ENCODE results near the gene NOC2L.
"Not testable (repeated sequence)": the region's sequence is repeated elsewhere in the genome, so short reads cannot be mapped to it uniquely, and the experiment has no call there.

NOC2L gene

DNA sequence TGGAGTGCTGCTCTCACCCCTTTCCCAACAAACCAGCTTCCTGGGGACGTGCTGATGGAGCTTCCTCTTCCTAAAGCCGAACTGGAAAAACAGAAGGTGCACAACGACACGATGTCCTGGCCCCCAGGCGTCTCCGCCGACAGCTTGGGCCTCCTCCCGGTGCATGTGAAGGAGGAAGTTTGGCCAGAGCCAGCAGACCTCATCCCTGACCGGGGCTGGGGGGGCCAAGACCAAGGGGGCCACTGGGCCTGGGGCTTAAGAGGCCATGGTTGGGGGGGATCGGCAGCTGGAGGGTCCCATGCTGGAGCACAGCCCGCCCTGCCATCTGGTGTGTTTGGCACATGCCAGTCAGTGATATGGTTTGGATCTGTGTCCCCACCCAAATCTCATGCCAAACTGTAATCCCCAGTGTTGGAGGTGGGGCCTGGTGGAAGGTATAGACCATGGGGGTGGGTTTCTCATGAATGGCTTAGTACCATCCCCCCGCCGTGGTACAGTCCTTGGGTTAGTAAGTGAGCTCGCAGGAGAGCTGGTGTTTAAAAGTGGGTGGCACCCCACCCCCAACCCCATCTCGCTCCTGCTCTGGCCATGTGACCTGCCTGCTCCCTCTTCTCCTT, 34.4 kb upstream of the NOC2L start:
- no peak for DNase-seq (ENCODE audit: low spot score)

DNA sequence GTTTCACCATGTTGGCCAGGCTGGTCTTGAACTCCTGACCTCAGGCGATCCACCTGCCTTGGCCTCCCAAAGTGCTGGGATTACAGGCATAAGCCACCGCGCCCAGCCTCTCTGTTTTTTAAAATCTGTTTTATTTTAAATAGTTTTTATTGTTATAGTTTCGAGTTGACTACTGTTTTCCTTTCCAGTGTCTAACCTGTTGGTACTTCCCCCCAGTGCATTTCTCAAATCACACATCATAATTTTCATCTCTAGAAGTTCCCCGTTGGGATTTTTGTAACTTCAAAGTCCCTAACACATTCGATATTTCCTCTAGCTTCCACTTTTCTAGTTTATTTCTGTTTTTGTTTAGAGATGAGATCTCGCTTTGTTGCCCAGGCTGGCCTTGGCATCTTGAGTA, 33.3 kb upstream of the NOC2L start:
- no peak for DNase-seq (ENCODE audit: low spot score)

DNA sequence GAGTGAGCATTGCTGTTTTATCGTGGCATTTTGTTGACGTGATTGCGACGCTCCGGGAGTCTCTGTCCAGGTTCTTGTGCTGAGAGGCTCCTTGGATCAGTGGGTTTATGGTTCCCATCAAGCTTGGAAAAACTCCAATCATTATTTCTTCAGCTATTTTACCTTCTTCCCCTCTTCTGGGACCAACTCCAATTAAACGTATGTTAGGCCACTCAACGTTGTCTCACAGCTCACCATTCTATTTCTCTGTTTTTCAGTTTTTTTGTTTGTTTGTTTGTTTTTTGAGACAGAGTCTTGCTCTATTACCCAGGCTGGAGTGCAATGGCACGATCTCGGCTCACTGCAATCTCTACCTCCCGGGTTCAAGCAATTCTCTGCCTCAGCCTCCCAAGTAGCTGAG, 32.8 kb upstream of the NOC2L start:
- DNase-seq (ENCODE audit: low spot score) = no peak

DNA sequence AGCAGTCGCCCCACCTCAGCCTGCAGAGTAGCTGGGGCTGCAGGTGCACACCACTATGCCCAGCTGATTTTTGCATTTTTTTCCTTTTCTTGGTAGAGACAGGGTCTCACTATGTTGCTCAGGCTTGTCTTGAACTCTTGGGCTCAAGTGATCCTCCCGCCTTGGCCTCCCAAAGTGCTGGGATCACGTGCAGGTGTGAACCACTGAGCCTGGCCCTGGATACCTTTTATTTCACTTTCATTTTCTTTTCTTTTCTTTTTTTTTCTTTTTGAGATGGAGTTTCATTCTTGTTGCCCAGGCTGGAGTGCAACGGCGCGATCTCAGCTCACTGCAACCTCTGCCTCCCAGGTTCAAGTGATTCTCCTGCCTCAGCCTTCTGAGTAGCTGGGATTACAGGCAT, 32.2 kb upstream of the NOC2L start:
- DNase-seq (ENCODE audit: low spot score) = not testable (repeated sequence)

DNA sequence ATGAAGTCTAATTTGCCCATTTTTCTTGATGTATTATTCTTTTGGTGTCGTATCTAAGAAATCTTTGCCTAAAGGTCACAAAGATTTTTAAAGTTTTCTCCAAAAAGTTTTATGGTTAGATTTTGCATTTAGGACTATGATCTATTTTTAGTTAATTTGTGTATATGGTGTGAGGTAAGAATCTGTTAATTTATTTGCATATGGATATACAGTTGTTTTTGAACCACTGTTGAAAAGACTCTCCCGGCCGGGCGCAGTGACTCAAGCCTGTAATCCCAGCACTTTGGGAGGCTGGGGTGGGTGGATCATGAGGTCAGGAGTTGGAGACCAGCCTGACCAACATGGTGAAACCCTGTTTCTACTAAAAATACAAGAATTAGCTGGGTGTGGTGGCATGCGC, 29.0 kb upstream of the NOC2L start:
- DNase-seq (ENCODE audit: low spot score) = not testable (repeated sequence)

DNA sequence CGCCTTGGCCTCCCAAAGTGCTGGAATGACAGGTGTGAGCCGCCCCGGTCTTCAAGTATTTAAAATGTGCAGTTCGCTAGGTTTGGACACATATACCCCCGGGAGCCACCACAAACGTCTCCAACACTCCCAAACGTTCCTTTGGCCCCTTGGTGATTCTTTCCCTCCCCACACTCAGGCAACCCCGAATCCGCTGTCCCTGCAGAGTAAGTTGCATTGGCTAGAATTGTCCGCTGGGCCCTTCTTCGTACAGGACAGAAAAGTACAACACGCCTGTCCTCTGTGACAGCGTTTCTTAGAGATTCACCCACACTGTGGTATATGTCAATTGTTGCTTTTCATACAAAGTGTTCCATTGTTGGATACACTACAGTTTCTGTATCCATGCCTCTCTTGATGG, 26.1 kb upstream of the NOC2L start:
- no peak for DNase-seq (ENCODE audit: low spot score)

DNA sequence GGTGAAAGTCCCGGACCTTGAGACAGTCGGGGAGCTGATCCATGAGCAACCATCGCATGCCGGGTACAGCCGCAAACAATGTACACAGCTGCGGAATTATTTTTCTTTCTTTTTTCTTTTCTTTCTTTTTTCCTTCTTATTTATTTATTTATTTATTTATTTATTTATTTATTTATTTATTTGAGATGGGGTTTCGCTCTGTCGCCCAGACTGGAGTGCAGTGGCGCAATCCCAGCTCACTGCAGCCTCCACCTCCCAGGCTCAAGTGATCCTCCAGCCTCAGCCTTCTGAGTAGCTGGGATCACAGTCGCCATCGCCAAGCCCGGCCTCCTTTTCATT, 25.4 kb upstream of the NOC2L start:
- DNase-seq (ENCODE audit: low spot score) = no peak

DNA sequence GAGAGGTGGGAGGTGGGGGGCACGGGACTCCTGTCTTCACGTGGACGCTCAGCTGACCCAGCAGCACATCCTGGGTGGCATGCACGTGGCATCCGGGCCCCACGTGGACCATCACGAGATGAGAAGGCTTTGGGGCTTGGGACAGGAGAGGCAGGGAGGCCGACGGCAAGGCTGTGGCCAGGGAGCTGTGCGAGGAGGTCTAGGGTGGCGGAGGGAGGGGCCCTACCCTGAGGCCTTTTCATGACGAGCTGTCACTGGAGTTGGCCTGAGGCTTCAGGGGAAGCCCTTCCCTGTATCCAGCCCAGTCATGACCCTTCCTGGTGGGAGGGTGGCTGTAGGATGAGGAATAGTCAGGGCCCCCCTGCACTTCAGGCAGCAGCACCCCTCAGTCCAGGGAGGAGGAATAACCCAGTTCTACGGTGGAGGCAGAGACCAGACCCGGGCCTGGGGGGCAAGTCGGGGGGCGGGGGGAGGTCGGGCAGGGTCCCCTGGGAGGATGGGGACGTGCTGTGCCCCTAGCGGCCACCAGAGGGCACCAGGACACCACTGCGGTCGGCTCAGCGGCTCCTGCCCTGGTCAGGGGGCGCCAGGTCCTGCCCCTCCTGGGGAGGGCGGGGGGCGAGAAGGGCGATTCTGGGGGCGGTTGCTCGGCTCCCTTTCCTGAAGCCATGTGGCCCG, 24.9 kb upstream of the NOC2L start:
- peak; percentile 83 for DNase-seq (ENCODE audit: low spot score)

DNA sequence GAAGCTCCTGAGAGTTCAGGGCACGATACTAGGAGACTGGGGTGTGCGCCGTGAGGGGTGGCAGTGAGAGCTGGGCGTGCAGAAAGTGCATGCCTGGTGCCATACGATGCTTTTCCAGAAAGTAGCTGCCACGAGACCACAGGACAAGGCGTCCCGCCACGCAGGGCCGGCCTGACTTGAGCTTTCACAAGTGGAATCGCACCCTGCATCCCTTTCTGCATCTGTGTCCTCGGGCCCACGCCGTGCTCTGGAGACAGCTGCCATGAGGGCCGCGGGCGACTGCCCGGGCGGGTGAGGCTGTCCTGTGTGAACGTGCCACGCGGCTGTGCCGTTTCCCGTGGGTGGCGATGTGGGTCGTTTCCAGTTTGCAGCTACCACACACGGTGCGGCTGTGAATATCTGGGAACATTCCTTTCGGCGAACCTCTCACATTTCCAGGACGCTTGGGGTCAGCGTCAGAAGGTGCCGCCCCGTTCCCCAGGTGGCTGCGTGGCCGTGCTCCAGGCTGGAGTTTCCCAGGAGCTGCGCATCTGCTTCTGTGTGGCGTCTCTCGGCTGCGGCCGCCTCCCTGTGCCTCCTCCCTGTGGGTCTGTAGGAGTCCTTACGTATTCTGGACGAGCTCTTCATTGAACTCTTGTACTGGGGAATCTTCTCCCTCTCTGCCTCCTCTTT, 23.8 kb upstream of the NOC2L start:
- DNase-seq (ENCODE audit: low spot score) = no peak

DNA sequence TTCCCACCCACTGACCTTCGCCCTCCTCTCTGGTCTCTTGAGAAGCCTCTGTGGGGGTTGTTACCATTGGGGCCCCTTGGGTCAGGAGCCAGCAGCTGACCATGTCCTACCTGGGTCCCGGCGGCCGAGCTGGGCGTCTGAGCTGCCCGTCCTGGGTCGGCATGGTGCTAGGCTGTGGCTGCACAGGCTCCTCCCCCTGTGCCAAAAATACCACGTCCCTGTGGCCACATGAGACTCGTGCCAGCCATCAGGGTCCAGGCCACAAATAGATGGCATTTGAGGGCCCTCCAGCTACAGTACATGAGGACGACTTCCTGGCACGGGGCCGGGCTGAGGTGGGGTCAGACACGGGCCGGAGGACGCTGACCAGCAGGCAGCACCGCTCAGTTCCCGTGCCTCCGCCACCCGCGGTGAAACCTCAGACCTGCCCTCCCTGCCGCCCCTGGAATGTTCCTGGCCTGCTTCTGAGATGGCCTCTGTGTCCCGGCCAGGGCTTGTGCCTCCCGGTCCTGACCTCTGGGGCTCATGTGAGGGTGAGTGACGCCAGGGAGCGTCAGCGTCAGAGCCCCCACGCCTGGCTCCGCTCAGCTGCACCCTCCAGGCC, 23.0 kb upstream of the NOC2L start, which contains the start of gene PERM1:
Gene PERM1, minus strand, starts transcription at position 139 of the 604 bp plus-strand sequence. CDS start 1,064 bp downstream, outside the sequence.
- no peak for DNase-seq (ENCODE audit: low spot score)

DNA sequence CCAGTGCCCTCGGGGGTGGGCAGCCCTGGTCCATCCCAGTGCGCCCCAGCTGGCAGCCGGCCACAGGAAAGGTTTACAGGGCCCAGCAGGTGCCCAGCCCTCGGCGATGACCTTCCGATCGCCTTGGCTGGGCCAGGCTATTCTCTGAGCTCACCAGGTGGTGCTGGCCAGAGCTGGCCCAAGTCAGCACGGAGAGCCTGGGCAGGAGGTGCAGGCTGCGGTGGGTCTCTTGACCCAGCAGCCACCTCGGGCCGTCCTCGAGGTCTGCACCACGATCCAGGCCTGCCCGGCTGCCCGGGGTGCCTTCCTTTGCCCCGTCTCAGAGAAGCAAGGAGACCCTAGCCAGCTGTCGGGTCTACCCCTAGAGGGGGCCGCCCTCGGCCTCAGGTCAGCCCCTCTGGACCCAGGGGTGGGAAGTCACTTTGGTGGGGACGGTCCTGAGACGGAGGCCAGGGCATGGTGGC, 22.5 kb upstream of the NOC2L start:
- DNase-seq (ENCODE audit: low spot score) = no peak

DNA sequence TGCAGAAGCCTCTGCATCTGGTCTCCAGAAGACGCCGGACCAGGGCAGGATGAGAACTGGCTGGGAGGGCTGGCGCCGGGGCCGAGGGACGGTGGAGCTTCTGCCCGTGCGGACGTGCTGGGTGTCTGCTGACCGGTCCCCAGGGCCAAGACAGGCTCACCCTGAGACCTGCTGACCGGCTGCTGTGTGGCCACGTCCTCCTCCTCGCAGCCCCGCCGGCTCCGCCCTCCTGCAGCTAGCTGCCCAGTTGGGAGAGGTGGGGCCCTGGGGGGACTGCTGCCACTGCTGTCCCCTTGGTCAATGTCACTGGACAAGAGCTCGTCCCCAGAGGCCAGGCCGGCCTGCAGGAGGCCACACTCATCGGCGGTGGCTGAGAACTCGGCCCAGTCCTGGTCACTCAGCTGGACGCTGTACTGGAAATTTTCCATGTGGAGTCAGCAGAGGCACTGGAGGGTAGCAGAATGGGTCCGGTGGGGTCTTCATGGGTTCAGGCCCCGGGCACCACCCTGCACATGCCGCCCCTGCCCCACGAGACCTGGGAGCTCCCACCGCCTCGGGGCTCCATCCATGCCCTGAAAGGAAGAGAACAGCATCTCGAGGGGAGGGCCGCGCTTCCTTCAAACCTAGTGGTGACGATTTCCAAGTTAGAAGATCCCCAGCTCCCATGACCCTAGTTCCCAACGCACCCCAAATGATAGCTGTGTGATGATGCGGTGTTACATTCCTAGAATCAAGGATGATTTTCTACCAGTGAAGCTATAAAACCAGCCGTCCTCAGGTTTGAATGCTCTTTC, 21.7 kb upstream of the NOC2L start:
- DNase-seq (ENCODE audit: low spot score) = no peak

DNA sequence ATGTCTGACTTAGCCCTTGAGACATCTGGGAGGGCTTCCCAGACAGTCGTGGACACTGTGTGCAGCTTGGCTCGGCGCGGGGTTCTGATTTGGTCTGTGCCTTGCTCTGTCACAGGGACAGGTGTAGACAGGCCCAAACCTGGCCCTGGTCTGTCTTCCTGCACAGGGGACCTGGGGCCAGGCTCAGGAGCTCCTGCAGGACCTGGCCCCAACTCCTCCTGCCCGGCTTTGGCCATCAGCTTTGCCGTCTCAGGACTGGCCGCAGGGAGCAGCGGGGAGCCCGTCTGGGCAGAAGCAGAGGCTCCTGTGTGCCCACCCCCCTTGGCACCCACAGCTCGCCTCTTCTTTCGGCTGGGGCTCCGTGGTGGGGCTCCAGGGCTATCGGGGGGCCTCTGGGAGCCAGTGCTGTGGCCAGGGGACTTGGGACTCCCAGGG, 21.1 kb upstream of the NOC2L start:
- DNase-seq (ENCODE audit: low spot score) = no peak

DNA sequence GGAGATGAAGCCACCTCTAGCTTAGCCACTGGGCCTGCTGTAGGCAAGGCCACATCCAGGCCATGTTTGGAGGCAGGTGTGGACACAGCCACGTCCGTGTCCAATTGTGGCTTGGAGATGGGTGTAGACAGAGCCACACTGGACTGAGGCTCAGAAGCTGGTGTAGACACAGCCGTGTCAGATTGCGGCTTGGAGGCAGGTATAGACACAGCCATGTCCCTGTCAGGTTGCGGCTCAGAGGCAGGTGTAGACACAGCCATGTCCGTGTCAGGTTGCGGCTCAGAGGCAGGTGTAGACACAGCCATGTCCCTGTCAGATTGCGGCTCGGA, 20.7 kb upstream of the NOC2L start:
- DNase-seq (ENCODE audit: low spot score) = no peak

DNA sequence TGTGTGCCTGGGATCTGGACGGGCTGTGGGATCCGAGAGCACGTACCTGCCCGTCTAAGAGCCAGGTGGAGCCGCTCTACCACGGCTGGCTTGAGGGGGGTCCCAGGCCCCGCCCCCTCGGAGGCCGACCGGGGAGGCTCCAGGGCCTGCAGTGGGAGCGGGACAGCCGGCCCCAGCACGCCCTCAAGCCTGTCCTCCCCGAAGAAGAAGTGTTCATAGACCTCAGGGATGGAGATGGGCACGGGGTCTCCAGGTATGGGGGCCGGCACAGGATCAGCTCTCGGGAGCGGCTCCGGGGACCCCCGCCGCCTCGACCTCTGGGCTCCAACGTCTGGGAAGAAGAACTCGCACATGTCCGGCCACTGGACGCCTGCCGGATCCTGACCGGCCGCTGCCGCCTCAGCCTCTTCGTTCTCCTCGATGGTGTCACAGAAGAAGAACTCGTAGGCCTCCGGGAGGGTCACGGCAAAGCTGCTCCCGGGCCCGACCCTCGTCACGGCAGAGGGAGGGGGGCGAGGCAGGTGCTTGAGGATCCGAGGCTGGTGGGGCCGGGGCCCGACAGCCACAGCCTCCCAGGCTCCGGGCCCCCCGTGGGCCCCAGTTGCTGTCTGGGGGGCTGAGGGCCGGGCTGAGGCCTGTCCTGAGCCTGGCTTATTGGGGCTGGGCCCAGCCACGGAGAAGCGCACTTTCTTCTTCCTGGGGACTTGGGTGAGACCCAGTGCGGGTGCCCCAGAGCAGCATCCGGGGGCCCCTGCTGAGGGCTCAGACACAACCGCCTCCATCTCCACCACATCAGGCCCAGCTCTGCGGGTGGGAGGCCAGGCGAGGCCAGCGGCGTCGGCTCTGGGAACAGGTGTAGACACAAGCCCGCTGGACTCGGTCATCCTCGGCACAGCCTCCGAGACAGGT, 20.0 kb upstream of the NOC2L start:
- DNase-seq (ENCODE audit: low spot score) = no peak

DNA sequence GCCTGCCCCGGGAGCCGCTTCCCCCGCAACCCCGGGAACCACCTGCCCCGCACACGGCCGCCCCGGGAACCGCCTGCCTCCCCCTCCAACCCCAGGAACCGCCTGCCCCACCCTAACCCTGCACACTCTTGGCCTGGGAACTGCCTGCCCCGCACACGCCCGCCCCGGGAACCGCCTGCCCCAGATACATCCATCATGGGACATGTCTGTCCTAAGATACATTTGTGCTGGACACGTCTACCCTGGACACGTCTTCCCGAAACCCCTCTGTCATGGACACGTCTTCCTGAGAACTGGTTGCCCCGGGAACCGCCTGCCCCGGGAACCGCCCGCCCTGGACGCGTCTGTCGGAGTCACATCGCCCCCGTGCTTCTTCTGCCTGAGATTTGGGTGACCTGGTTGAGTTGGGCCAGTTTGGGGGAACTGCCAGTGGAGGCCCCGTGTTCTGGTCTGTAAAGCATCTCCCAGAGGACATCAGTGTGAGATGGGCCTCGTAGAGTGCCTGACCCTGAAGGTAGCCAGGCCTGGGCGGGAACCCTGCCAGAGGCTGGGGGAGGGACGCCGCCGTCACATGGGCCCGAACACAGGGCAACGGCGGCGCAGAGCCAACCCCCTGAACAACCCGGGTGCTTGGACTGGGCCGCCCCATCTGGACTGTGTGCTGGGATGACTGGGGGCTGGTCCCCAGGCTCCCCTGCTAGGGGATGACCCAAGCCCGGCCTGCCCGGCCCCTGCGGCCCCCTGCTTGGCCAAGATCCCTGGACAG, 19.2 kb upstream of the NOC2L start:
- no peak for DNase-seq (ENCODE audit: low spot score)

DNA sequence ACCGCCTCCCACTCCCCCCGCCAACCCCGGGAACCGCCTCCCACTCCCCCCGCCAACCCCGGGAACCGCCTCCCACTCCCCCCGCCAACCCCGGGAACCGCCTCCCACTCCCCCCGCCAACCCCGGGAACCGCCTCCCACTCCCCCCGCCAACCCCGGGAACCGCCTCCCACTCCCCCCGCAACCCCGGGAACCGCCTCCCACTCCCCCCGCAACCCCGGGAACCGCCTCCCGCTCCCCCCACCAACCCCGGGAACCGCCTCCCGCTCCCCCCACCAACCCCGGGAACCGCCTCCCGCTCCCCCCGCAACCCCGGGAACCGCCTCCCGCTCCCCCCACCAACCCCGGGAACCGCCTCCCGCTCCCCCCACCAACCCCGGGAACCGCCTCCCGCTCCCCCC, 17.7 kb upstream of the NOC2L start:
- DNase-seq (ENCODE audit: low spot score) = not testable (repeated sequence)

DNA sequence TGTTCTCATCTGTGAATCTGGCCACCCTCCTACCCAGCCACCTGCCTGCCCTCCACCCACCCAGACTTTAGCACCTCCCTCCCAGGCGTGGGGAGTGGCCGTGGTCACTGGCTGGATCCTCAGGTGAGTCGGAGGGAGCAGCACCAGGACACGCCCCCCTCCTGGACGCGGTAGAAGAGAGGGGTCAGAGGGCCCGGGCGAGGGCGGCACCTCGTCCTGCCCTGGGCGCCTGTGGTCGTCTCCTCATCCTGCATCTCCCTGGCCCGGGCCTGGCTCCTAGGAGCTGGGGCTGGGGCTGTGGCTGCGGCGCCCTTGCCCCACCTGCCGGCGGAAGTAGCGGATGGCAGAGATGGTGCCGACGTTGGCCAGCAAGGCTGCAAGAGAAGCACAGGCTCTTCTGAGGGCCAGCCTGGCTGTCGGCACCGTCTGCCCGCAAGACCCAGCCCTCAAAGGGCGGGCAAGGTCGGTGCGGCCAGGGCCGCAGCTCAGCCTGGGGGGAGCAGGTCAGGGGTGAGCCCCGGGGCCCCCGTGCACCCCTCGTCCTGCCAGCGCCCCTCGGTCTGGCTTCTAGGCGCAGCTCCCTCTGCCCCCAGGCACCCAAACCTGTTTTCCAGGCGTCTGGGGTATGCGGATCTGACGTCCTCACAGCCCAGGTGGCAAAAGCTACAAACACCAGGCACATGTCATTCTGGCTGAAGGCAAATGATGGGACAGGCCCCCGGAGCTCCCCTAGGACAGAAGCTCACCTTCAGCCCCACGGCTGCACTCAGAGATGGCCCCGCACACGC, 17.0 kb upstream of the NOC2L start:
- peak; percentile 88 for DNase-seq (ENCODE audit: low spot score)

DNA sequence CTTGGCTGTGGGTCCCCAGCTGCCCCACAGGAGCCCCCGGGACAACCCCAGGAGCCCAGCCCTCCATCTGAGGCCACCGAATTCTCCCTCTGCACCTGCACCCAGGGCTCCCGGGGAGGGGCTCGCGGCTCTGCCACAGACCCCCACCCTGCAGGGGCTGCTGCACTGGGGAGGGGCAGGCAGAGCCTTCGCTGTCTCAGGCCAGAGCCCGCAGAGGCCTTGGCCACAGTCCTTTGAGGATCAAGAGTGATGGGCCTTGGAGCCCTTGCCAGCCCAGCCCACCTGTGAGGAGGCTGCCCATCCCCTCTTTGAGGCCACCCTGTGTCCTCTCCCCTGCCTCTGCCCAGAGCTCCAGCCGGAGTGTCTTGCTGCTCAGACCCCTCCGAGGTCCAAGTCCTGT, 16.3 kb upstream of the NOC2L start:
- no peak for DNase-seq (ENCODE audit: low spot score)
